ENCODE measurements around the gene BAAT. TPM values are rescaled to one million over a fixed set of nuclear protein-coding genes. Genes with fewer than 3 reads are reported as not detected.
"Not testable (repeated sequence)": the region's sequence is repeated elsewhere in the genome, so short reads cannot be mapped to it uniquely, and the experiment has no call there.

Gene BAAT
- under 1 TPM in 1 of 2 donors, not detected in 1; 0.30 TPM for total RNA-seq

DNA sequence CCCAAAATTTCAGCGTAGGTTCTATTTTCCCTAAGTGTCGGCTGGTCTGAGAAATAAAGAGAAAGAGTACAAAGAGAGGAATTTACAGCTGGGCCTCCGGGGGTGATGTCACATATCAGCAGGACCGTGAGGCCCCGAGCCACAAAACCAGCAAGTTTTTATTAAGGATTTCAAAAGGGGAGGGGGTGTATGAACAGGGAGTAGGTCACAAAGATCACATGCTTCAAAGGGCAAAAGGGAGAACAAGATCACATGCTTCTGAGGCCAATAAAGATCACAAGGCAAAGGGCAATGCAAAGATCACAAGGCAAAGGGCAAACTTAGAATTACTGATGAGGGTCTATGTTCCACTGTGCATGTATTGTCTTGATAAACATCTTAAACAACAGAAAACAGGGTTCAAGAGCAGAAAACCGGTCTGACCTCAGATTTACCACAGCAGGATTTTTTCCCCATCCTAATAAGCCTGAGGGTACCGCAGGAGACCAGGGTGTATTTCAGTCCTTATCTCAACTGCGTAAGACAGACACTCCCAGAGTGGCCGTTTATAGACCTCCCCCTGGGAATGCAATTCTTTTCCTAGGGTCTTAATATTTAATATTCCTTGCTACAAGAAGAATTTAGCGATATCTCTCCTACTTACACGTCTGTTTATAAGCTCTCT is at the start of gene BAAT:
TSS of gene BAAT (minus strand) at position 134 of the 664 bp plus-strand sequence. CDS start 13,602 bp downstream, outside the sequence.
- intact Hi-C loops (cut with DNase I), result loop anchor here (5.0 kb wide), 2 partner anchors 73 to 268 kb away; no protein-coding TSS in a partner anchor

DNA sequence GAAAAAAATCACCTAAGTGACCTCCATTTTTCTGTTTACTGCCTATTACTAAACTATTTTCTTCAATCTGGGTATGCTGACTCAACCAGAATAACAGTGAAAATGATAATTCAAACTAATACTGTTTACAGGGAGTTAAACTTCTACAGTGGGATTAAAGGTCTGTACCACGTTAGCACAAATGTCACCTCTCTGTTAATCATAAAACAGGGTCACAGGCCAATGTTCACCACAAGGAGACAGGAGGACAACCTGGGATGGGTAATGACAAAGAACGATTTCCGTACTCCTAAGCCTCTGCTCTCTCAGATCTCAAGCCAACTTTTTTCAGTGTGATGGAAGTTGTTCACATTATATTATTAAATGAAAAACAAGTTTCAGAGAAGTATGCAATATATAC is 48.4 kb upstream of the BAAT start:
- Histone ChIP-seq H3K4me3 (no peak overlapping the region), H3K27ac (no peak overlapping the region), H3K36me3 (no peaks in the 10 kb centered on the region), H3K27me3 (no peaks in the 10 kb centered on the region), H3K4me1 (no peaks in the 10 kb centered on the region), H3K9ac (ENCODE audit: low read depth in 2 of 2, low read length in 2 of 2) (no peak overlapping the region), H3K9me3 (no peaks in the 10 kb centered on the region)
- intact Hi-C loops (cut with DNase I), result no loop called here
- no peak for DNase-seq
- TF ChIP-seq, protein P1, sequence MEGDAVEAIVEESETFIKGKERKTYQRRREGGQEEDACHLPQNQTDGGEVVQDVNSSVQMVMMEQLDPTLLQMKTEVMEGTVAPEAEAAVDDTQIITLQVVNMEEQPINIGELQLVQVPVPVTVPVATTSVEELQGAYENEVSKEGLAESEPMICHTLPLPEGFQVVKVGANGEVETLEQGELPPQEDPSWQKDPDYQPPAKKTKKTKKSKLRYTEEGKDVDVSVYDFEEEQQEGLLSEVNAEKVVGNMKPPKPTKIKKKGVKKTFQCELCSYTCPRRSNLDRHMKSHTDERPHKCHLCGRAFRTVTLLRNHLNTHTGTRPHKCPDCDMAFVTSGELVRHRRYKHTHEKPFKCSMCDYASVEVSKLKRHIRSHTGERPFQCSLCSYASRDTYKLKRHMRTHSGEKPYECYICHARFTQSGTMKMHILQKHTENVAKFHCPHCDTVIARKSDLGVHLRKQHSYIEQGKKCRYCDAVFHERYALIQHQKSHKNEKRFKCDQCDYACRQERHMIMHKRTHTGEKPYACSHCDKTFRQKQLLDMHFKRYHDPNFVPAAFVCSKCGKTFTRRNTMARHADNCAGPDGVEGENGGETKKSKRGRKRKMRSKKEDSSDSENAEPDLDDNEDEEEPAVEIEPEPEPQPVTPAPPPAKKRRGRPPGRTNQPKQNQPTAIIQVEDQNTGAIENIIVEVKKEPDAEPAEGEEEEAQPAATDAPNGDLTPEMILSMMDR (IDR thresholded peaks at IDR 0.05), result no peak

More for the DNA sequence above, at the start of gene BAAT:
- not testable (repeated sequence) for H3K27ac ChIP-seq; H3K9ac ChIP-seq (ENCODE audit: low read depth in 2 of 2, low read length in 2 of 2); H3K36me3 ChIP-seq; H3K9me3 ChIP-seq; H3K4me3 ChIP-seq; DNase-seq; H3K27me3 ChIP-seq; H3K4me1 ChIP-seq

DNA sequence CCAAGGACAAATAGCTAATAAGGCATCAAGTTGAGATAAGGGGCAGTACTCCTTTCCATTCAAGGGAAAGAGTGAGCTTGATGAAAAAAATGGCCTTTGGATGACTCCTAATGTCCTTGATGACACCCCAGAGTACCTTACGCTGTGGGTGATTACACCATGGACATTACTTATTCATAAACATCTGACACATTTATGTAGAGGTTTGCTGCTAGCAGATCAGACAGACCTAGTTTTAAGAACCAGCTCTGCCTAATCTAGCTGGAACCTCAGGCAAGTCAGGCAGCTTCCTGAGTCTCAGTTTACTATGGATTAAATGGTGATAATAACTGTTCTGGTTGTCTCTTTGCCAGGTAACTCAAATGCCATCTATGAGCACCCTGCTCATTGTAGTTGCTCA is 47.9 kb upstream of the BAAT start:
- Histone ChIP-seq H3K9ac (ENCODE audit: low read depth in 2 of 2, low read length in 2 of 2) (no peak overlapping the region), H3K4me3 (no peak overlapping the region), H3K9me3 (no peaks in the 10 kb centered on the region), H3K4me1 (no peaks in the 10 kb centered on the region), H3K36me3 (no peaks in the 10 kb centered on the region), H3K27me3 (no peaks in the 10 kb centered on the region), H3K27ac (no peak overlapping the region)
- TF ChIP-seq, protein P1 (IDR thresholded peaks at IDR 0.05), result no peak
- no peak for DNase-seq
- intact Hi-C loops (cut with DNase I), result no loop called here

DNA sequence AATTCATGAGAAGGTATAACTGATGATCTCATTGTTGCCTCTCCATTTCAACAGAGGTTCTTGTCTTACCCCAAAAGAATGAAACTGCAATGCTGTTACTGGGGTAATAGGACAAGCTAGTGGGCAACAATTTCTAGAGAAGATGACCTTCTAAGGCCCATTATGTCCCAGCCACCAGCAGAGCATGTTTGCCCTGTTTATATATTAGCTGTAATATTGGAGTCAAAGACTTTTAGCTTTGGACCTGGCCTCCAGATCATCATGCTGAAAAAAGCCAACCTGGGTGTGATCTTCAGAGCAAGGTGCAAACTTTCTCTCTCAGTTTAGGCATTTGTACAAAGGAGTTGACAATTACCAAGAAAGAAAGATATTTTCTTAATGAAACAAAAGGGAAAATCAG is 47.4 kb upstream of the BAAT start:
- intact Hi-C loops (cut with DNase I), result no loop called here
- Histone ChIP-seq H3K9me3 (no peaks in the 10 kb centered on the region), H3K27ac (no peak overlapping the region), H3K9ac (ENCODE audit: low read depth in 2 of 2, low read length in 2 of 2) (no peak overlapping the region), H3K4me3 (no peak overlapping the region), H3K4me1 (no peaks in the 10 kb centered on the region), H3K36me3 (no peaks in the 10 kb centered on the region), H3K27me3 (no peaks in the 10 kb centered on the region)
- DNase-seq, result no peak
- TF ChIP-seq, protein P1 (IDR thresholded peaks at IDR 0.05), result no peak

DNA sequence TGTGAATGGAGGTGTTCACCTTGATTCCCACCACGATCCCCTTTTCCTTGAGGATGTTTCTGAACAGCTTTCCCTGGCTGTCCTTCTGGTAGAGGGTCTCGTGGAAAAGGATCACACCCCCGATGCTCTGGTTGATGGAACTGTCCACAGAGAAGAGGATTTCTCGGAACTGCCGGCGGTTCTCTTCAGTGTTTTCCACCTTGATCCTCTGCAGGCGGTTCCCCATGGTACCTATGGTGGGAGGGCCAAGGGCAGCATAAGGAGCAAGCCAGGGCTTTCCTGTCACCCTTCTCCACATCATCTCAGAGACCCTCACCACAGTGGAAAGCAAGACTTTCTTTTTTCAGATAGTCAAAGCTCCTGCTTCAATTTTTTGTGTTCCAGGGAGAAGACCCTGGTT is 44.9 kb upstream of the BAAT start:
- H3K27me3 ChIP-seq, result no peaks in the 10 kb centered on the region
- no peak for DNase-seq
- H3K4me3 ChIP-seq, result no peak overlapping the region
- TF ChIP-seq, protein P1 (IDR thresholded peaks at IDR 0.05), result no peak
- no peak overlapping the region for H3K27ac ChIP-seq
- no peaks in the 10 kb centered on the region for H3K4me1 ChIP-seq
- H3K36me3 ChIP-seq, result no peaks in the 10 kb centered on the region
- intact Hi-C loops (cut with DNase I), result no loop called here
- H3K9ac ChIP-seq (ENCODE audit: low read depth in 2 of 2, low read length in 2 of 2), result no peak overlapping the region
- no peaks in the 10 kb centered on the region for H3K9me3 ChIP-seq

DNA sequence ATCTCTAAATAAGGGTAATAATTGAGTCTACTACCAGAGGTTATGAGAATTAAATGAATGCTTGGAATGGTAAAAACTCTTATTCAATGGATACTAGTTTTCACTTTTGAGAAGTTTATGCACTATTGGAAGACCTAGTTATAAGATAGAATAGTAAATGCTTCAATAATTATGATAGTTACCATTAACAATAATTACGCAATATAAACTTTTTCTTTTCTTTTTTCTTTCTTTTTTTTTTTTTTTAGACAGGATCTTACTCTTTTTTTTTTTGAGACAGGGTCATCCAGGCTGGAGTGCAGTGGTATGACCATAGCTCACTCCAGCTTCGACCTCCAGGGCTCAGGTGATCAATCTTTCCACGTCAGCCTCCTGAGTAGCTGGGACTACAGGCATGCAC is 44.1 kb upstream of the BAAT start:
- intact Hi-C loops (cut with DNase I), result no loop called here
- Histone ChIP-seq H3K9me3 (no peaks in the 10 kb centered on the region), H3K9ac (ENCODE audit: low read depth in 2 of 2, low read length in 2 of 2) (no peak overlapping the region), H3K4me3 (no peak overlapping the region), H3K36me3 (no peaks in the 10 kb centered on the region), H3K27me3 (no peaks in the 10 kb centered on the region), H3K27ac (no peak overlapping the region), H3K4me1 (no peaks in the 10 kb centered on the region)
- TF ChIP-seq, protein P1 (IDR thresholded peaks at IDR 0.05), result no peak
- no peak for DNase-seq

Measured in colonic mucosa (tissue), 4 donors.